Measurements from ENCODE around the gene ARSG. TPM values are rescaled to one million over a fixed set of nuclear protein-coding genes. Genes with fewer than 3 reads are reported as not detected.

ARSG gene
- total RNA-seq, 4 donors from 2014 or later, result 3.1 to 6.8 (median 4.4) TPM

- TF ChIP-seq, protein P1, sequence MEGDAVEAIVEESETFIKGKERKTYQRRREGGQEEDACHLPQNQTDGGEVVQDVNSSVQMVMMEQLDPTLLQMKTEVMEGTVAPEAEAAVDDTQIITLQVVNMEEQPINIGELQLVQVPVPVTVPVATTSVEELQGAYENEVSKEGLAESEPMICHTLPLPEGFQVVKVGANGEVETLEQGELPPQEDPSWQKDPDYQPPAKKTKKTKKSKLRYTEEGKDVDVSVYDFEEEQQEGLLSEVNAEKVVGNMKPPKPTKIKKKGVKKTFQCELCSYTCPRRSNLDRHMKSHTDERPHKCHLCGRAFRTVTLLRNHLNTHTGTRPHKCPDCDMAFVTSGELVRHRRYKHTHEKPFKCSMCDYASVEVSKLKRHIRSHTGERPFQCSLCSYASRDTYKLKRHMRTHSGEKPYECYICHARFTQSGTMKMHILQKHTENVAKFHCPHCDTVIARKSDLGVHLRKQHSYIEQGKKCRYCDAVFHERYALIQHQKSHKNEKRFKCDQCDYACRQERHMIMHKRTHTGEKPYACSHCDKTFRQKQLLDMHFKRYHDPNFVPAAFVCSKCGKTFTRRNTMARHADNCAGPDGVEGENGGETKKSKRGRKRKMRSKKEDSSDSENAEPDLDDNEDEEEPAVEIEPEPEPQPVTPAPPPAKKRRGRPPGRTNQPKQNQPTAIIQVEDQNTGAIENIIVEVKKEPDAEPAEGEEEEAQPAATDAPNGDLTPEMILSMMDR (IDR thresholded peaks at IDR 0.05; ENCODE audit: low read depth), result no peak
Observed at GRCh38 chr17:68399638-68400403, 108.5 kb downstream of the ARSG start.

- TF ChIP-seq, protein P1 (IDR thresholded peaks at IDR 0.05; ENCODE audit: low read depth), result no peak
Observed at GRCh38 chr17:68400404-68400735, 109.1 kb downstream of the ARSG start.

- TF ChIP-seq, protein P1 (IDR thresholded peaks at IDR 0.05; ENCODE audit: low read depth), result no peak
Observed at GRCh38 chr17:68401288-68401687, 110.0 kb downstream of the ARSG start.

DNA sequence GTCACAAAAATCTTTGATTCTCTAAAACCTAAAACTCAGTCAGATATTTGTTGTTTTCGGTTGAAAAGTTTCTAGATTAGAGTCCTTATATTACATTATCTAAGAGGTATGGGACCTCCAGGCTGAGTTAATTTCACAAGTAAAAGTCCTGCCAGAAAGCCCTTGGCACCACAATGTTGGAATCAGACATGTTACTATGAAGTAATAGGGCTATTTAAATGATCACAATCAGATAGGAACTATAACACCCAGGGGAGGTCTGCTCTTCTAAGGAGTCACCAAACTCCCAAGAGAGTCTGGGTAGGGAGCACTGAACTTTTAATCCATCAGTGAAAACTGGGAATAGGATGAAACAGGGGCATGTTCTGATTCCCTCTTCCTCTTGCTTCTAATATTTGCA lies 111.8 kb downstream of the ARSG start:
- TF ChIP-seq, protein P1 (IDR thresholded peaks at IDR 0.05; ENCODE audit: low read depth), result no peak

DNA sequence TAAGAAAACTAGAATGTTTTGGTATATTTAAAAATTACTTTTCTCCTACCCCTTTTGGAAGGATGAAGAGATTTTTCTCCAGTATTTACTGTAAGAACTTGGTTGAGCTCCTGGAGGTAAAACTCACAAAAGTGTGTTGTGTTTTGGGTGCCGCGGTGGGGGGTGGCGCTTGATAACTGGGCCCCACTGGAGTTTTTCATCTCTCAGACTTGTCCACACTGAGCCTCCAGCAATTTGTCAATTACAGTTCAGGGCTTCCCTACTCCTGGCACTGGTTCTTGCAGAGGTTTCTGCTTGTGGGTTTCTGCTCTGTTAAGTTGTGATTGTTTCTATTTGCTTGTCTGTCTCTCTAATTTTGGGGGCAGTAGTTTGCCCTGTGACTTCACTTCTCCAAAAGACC lies 126.0 kb downstream of the ARSG start:
- TF ChIP-seq, protein P1 (IDR thresholded peaks at IDR 0.05; ENCODE audit: low read depth), result no peak

GRCh38 chr17:68418876-68419275 lies 127.6 kb downstream of the ARSG start:
- TF ChIP-seq, protein P1 (IDR thresholded peaks at IDR 0.05; ENCODE audit: low read depth), result no peak

- TF ChIP-seq, protein P1 (IDR thresholded peaks at IDR 0.05; ENCODE audit: low read depth), result no peak
Observed at GRCh38 chr17:68420065-68420464, 128.8 kb downstream of the ARSG start.

Measured in subcutaneous adipose tissue (tissue), 4 donors.